HPDE6-E6E7 (cell line): ENCODE data around the gene PIGQ.

Experiments used
- DNase-seq: peaks from one replicate; pipeline ENCODE4 v3.0.0; 2011; ENCODE audit warnings: missing footprints; ENCODE audit errors: extremely low spot score

The PIGQ gene

DNA sequence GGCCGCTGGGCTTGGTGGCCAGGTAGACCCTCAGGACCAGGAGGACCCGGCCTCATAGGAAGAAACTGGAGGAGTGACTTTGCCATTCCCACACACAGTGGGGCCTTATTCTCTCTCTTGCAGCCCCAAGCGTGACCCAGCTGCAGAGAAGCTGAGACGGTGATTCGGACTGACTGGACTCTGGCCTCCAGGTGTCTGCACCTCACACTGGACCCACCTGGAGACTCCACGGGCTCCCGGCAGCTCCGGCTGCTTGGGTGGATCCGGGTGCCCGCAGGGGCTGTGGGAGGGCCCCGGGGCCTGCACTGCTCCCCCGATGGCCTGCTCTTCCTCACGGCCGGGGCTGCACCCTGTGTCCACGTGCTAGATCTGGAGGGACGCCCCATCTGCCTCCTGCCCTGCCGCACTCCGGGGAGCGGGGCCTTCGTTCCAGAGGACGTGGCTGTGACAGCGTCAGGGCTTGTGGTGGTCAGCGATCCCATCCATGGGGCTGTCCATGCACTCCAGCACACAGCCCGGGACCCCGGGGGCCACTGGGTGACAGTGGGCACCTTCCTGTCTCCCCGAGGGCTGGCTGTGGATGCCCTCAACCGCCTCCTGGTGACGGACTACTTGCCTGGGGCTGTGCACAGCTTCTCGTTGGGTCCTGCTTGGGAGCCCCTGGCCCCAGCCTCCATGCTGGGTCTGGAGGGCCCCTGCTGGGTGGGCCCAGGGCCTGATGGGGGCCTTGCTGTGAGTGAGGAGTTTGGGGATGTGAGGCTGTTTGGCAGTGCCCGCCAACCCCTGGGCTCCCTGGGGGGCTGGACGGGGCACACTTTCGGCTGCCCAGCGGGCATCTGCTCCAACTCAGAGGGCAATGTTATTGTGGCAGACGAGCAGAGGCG is 2.2 kb upstream of the PIGQ start:
- no peak for DNase-seq

GRCh38 chr16:568401-569258 is 1.1 kb upstream of the PIGQ start:
- no peak for DNase-seq

DNA sequence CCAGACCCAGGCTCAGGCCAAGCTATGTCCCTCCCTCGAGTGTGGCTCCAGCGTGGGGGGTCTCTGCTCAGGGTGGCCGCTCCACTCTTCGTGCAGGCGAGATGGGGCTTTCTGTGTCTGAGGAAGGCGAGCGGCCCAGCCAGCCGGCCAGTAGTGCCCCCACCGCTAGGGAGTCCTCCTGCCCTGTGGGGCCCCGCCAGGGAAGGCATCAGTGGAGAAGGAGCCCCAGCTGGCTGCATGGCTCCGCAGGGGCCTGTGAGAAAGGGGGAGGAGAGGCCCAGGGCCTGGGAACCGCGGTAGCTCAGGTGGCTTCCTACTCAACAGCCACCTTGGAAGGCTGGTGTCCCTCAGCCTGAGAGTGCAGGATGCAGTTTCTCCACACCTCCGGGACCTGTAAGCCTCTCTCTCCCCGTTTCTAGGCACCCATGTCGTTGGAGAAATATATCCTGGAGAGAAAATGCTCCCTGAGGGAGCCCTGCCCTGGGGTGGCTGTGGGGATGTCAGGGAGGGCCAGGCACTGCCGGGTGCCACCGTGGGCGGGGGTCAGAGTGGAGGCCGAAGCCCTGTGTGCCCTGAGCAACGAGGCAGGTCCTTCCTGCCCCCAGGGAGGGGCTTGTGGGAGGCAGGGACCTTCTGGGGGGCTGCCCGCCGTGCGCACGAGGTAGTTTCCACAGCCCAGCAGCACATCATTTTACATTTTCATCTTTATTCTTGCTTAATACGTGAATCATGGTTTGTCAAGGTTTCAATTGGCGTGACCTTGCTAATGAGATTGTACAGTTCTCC is 3.3 kb downstream of the PIGQ start:
- DNase-seq = no peak

DNA sequence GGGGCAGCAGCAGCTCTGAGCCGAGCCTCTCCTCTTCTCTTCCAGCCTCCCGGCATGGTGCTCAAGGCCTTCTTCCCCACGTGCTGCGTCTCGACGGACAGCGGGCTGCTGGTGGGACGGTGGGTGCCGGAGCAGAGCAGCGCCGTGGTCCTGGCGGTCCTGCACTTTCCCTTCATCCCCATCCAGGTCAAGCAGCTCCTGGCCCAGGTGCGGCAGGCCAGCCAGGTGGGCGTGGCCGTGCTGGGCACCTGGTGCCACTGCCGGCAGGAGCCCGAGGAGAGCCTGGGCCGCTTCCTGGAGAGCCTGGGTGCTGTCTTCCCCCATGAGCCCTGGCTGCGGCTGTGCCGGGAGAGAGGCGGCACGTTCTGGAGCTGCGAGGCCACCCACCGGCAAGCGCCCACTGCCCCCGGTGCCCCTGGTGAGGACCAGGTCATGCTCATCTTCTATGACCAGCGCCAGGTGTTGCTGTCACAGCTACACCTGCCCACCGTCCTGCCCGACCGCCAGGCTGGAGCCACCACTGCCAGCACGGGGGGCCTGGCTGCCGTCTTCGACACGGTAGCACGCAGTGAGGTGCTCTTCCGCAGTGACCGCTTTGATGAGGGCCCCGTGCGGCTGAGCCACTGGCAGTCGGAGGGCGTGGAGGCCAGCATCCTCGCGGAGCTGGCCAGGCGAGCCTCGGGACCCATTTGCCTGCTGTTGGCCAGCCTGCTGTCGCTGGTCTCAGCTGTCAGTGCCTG is 4.4 kb downstream of the PIGQ start:
- no peak for DNase-seq

GRCh38 chr16:575354-576196 is 5.8 kb downstream of the PIGQ start:
- no peak for DNase-seq

- no peak for DNase-seq
These were observed 6.5 kb downstream of the PIGQ start for GRCh38 chr16:576197-576822.

DNA sequence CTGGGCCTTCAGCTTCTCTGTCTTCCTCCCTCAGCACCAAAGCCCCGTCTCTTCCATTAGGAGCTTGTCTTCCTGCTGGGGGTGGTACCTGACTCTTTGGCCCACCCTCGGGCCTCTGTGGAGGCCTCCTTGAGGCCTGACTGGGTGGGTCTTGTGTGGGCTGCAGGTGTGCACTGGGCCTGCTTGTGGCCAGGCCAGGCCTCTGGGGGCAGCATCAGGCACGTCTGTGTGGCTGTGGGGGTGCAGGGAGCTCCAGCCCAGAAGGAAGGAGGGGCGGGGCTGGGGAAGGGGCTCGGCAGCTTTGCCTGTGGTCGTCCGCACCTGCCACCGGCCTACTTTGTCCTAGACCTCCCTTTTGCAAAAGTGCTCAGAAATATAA is 7.0 kb downstream of the PIGQ start:
- DNase-seq = no peak

GRCh38 chr16:577796-578195 is 8.0 kb downstream of the PIGQ start:
- DNase-seq = no peak

DNA sequence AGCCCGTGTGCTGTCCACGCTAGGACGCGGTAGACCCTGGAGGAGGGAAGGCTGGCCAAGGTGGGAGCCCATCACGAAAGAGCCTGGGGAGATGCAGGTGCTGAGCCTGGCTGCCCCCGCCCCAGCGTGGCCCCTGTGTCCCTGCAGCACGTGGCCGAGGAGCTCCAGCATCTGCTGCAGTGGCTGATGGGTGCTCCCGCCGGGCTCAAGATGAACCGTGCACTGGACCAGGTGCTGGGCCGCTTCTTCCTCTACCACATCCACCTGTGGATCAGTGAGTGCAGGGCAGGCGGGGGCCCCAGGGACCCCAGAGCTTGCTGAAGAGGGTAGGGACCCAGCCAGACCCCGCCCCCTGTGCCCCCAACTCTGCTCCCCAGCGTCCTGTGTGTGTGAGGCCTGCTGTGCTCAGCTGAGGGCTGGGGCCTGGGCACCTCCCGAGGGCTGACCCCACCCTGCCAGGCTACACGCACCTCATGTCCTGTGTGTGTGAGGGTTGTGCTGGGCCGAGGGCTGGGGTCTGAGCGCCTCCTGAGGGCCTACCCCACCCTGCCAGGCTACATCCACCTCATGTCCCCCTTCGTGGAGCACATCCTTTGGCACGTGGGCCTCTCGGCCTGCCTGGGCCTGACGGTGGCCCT is 8.6 kb downstream of the PIGQ start:
- DNase-seq = no peak

- DNase-seq = no peak
These were observed 9.2 kb downstream of the PIGQ start for GRCh38 chr16:578870-579405.

GRCh38 chr16:580141-580945 is 10.6 kb downstream of the PIGQ start:
- DNase-seq = no peak

GRCh38 chr16:580946-581498 is 11.3 kb downstream of the PIGQ start:
- no peak for DNase-seq

GRCh38 chr16:582218-582613 is 12.4 kb downstream of the PIGQ start:
- no peak for DNase-seq

GRCh38 chr16:582614-583331 is 13.0 kb downstream of the PIGQ start:
- no peak for DNase-seq

GRCh38 chr16:583470-583814 is 13.7 kb downstream of the PIGQ start:
- no peak for DNase-seq

DNA sequence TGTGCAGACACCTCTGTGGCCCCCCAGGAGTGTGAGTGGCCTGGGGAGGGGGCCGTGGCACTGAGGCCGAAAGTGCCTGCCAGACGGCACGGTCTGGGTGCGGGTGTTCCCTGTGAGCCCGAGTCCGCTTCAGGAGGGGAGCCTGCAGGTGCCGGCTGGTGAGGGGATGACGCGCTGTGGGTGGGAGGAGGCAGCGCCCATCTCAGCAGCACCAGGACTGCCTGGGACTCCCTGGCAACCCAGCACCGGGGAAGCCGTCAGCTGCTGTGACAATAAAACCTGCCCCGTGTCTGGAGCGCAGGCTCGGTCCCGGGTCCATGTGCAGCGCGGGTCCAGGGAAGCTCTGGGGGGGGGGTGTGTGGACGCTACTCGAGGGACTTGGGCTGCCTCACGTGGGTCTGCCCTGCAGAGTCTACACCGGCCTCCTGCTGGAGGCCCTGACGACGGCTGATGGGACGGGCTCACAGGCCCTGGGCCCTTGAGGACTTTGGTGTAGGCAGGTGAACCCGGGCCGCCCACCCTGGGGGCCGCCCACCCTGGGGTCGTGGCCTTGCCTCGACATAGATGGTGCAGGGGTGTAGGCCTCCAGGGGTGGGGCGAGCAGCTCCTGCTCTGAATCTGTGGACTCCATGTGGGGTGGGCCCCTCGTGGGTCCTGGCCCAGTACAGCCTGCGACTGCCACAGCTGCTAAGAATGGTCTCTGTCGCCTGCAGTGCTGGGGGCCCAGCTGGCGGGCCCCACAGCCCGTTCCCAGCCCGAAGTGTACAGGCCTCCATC is 14.2 kb downstream of the PIGQ start:
- DNase-seq = no peak

DNA sequence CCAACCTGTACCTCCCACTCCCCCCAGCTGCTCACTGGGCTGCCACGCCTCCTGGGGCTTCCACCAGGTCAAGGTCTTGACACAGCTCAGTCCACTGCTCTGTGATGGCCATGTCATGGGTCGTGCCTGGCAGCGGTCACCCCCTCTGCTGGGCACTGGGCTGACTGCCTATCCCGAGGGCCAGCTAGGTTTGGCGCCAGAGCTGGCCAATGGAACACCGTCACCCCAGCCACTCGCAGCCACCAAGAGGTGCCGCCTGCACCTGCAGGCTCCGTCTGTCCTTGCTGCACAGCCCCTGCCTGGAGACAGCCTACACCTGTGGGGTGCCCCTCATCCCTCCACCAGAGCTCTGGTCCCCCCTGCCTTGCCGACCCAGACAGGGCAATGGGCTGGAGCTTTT is 15.6 kb downstream of the PIGQ start:
- no peak for DNase-seq
